Nephron progenitor cell (in vitro differentiated cells): ENCODE data around the gene ZNF678.

Experiments used
- DNase-seq: peaks from one replicate; pipeline ENCODE4 v3.0.0; 2021
- H3K27ac Mint-ChIP-seq: 2 replicates; pipeline ENCODE4 v1.8.0; 2021; ENCODE audit warnings: mild to moderate bottlenecking, moderate library complexity, mixed read lengths
- H3K27me3 Mint-ChIP-seq: 2 replicates; pipeline ENCODE4 v1.8.0; 2021; ENCODE audit warnings: mild to moderate bottlenecking, low read depth, mixed read lengths; ENCODE audit not compliant: poor library complexity
- H3K36me3 Mint-ChIP-seq: 2 replicates; pipeline ENCODE4 v1.8.0; 2021; ENCODE audit warnings: low read depth, mixed read lengths
- H3K4me1 Mint-ChIP-seq: 2 replicates; pipeline ENCODE4 v1.8.0; 2021; ENCODE audit warnings: mixed read lengths
- H3K4me3 Mint-ChIP-seq: 2 replicates; pipeline ENCODE4 v1.8.0; 2021; ENCODE audit warnings: mild to moderate bottlenecking, moderate library complexity, mixed read lengths
- H3K9me3 Mint-ChIP-seq: 2 replicates; pipeline ENCODE4 v1.8.0; 2021; ENCODE audit warnings: mild to moderate bottlenecking, moderate library complexity, mixed read lengths
- TF ChIP-seq, protein P1 (sequence below): fragments of 200-600 bp; sonication (generic); IDR thresholded peaks from 2 replicates; pipeline ENCODE4 v1.5.0; 2021; ENCODE audit warnings: antibody characterized with exemption

ZNF678 gene

DNA sequence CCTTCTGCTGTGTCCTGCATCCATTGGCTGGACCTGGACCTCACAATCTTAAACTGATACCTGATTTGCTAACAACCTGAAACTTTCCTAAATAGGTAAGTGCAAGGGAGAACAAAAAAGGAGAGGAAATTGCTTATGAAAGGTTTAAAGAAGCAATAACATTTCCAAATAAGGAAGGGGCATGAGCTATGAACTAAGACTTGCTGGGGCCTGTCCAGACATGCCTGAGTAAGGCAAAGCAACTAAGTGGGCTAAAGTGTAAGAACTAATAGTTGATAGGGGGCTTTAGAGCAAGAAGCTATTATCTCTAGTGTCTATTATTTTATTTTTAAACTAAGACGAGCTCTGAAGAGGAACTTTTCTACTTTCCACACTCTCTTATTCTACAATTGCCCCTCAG, 160.1 kb downstream of the ZNF678 start:
- peaks cover 24% of the 10 kb centered on the region for H3K36me3 Mint-ChIP-seq
- no peak overlapping the region for H3K4me3 Mint-ChIP-seq
- H3K9me3 Mint-ChIP-seq: peaks cover 65% of the 10 kb centered on the region
- H3K27me3 Mint-ChIP-seq: peaks cover 16% of the 10 kb centered on the region
- TF ChIP-seq, protein P1, sequence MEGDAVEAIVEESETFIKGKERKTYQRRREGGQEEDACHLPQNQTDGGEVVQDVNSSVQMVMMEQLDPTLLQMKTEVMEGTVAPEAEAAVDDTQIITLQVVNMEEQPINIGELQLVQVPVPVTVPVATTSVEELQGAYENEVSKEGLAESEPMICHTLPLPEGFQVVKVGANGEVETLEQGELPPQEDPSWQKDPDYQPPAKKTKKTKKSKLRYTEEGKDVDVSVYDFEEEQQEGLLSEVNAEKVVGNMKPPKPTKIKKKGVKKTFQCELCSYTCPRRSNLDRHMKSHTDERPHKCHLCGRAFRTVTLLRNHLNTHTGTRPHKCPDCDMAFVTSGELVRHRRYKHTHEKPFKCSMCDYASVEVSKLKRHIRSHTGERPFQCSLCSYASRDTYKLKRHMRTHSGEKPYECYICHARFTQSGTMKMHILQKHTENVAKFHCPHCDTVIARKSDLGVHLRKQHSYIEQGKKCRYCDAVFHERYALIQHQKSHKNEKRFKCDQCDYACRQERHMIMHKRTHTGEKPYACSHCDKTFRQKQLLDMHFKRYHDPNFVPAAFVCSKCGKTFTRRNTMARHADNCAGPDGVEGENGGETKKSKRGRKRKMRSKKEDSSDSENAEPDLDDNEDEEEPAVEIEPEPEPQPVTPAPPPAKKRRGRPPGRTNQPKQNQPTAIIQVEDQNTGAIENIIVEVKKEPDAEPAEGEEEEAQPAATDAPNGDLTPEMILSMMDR: no peak
- DNase-seq: no peak
- H3K4me1 Mint-ChIP-seq: peaks cover 12% of the 10 kb centered on the region
- H3K27ac Mint-ChIP-seq: no peak overlapping the region

DNA sequence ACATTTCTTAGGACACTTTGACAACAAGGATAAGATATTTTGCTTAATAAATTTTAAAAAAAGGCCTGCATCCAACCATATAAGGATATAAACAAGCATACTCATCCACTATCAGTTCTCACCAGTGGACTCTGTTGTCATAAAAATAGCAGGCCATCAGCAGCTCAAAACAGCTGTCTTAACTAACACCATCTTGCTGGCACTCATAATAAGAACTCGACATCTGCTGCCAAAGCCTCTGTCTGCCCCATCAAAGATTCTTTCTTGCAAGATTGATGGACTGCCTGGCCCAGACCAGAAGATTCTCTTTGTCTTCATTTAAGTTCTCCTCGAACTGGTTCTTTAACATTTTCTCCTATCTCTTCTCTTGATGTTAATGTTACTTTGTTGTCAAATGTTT, 161.7 kb downstream of the ZNF678 start:
- H3K9me3 Mint-ChIP-seq: peaks cover 49% of the 10 kb centered on the region
- peaks cover 16% of the 10 kb centered on the region for H3K27me3 Mint-ChIP-seq
- DNase-seq: no peak
- H3K4me3 Mint-ChIP-seq: no peak overlapping the region
- peaks cover 28% of the 10 kb centered on the region for H3K4me1 Mint-ChIP-seq
- no peak overlapping the region for H3K27ac Mint-ChIP-seq
- H3K36me3 Mint-ChIP-seq: peaks cover 19% of the 10 kb centered on the region
- TF ChIP-seq, protein P1: no peak

DNA sequence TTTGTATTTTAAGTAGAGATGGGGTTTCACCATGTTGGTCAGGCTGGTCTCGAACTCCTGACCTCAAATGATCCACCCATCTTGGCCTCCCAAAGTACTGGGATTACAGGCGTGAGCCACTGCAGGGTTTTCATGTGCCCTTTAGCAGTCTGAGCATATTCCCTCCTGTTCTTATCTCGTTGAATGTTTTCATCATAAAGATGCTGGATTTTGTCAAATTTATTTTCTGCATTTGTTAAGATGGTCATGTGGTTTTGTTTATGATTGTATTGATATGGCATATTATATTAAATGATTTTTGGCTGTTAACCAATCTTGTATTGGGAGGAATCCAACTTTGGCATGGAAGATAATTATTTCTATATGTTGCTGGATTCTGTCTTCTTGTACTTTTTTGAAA, 163.0 kb downstream of the ZNF678 start:
- Mint-ChIP-seq H3K4me3 (no peak overlapping the region), H3K27me3 (peaks cover 12% of the 10 kb centered on the region)
- no peak for DNase-seq

More for the DNA sequence above, 163.0 kb downstream of the ZNF678 start:
- Mint-ChIP-seq H3K4me1 (peaks cover 32% of the 10 kb centered on the region), H3K36me3 (peaks cover 19% of the 10 kb centered on the region), H3K9me3 (peaks cover 36% of the 10 kb centered on the region), H3K27ac (no peak overlapping the region)
- TF ChIP-seq, protein P1: no peak
